Measurements from ENCODE around the gene CNN2. TPM values are rescaled to one million over a fixed set of nuclear protein-coding genes. Genes with fewer than 3 reads are reported as not detected.

CNN2 gene
- total RNA-seq, 1 donor from 2014 or later = 189 TPM

DNA sequence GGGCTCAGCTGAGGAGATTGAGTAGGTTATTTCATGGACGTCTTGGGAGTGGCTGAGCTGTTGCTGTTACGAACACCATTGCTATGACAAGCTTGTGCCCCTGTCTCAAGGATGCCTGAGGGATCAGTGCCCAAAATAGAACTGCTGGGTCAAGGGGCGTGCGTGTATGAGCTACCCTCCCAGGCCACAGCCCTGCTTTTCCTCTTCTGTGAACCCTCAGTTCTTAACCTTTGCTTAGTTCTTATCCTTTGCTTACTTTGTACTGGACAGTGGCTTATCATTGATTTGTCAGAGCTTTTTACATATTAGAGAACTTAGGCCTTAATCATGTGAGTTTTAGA is 49.6 kb downstream of the CNN2 start:
- no peak overlapping the region for H3K4me3 ChIP-seq (ENCODE audit: low read depth, low read length)
- TF ChIP-seq, protein P1, sequence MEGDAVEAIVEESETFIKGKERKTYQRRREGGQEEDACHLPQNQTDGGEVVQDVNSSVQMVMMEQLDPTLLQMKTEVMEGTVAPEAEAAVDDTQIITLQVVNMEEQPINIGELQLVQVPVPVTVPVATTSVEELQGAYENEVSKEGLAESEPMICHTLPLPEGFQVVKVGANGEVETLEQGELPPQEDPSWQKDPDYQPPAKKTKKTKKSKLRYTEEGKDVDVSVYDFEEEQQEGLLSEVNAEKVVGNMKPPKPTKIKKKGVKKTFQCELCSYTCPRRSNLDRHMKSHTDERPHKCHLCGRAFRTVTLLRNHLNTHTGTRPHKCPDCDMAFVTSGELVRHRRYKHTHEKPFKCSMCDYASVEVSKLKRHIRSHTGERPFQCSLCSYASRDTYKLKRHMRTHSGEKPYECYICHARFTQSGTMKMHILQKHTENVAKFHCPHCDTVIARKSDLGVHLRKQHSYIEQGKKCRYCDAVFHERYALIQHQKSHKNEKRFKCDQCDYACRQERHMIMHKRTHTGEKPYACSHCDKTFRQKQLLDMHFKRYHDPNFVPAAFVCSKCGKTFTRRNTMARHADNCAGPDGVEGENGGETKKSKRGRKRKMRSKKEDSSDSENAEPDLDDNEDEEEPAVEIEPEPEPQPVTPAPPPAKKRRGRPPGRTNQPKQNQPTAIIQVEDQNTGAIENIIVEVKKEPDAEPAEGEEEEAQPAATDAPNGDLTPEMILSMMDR (IDR thresholded peaks at IDR 0.05; ENCODE audit: insufficient read depth, low read length, severe bottlenecking) = no peak
- FAIRE-seq (no peak), DNase-seq (ENCODE audit: low read depth) (no peak)
- H3K36me3 ChIP-seq (ENCODE audit: control insufficient read depth, insufficient read depth, low read length) = no peaks in the 10 kb centered on the region
- H3K27me3 ChIP-seq (ENCODE audit: control insufficient read depth, insufficient read depth, low read length) = peaks cover under 1% of the 10 kb centered on the region

DNA sequence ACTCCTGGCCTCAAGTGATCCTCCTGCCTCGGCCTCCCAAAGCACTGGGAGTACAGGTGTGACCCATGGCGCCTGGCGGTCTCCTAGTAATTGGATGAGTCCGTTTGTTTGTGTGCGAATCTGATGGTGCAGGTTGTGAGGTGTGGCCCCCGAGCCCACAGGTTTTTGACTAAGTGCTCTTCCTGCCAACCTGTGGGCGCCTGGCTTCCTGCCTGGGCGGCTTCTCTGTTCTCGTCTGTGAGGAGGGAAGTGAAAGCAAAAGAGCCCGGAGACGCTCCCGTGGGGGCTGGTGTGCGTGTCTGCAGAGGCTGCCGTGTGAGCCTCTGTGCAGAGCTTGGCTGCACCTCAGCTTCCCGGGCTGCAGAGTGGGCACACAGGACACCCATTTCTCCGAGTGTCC is 50.5 kb downstream of the CNN2 start:
- Histone ChIP-seq H3K36me3 (ENCODE audit: control insufficient read depth, insufficient read depth, low read length) (no peaks in the 10 kb centered on the region), H3K27me3 (ENCODE audit: control insufficient read depth, insufficient read depth, low read length) (no peaks in the 10 kb centered on the region), H3K4me3 (ENCODE audit: low read depth, low read length) (no peak overlapping the region)
- TF ChIP-seq, protein P1 (IDR thresholded peaks at IDR 0.05; ENCODE audit: insufficient read depth, low read length, severe bottlenecking) = no peak
- peak; percentile 65 for DNase-seq (ENCODE audit: low read depth)
- FAIRE-seq = no peak

DNA sequence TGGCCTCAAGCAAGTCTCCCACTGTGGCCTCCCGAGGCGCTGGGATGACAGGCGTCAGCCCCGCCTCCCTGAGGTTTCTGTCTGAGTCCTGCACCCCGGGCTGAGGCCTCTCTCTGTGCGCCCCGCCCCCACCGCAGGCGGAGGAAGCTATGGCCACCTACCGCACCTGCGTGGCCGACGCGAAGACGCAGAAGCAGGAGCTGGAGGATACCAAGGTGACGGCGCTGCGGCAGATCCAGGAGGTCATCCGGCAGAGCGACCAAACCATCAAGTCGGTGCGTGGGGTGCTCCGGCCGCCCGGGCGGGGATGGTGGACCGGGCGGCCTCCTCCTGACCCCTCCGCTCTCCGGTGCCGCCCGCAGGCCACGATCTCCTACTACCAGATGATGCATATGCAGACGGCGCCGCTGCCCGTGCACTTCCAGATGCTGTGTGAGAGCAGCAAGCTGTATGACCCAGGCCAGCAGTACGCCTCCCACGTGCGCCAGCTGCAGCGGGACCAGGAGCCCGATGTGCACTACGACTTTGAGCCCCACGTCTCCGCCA is 53.2 kb downstream of the CNN2 start:
- DNase-seq (ENCODE audit: low read depth) (no peak), FAIRE-seq (no peak)
- TF ChIP-seq, protein P1 (IDR thresholded peaks at IDR 0.05; ENCODE audit: insufficient read depth, low read length, severe bottlenecking) = no peak
- H3K36me3 ChIP-seq (ENCODE audit: control insufficient read depth, insufficient read depth, low read length) = no peaks in the 10 kb centered on the region
- H3K4me3 ChIP-seq (ENCODE audit: low read depth, low read length) = no peak overlapping the region
- H3K27me3 ChIP-seq (ENCODE audit: control insufficient read depth, insufficient read depth, low read length) = no peaks in the 10 kb centered on the region

- Histone ChIP-seq H3K4me3 (ENCODE audit: low read depth, low read length) (no peak overlapping the region), H3K27me3 (ENCODE audit: control insufficient read depth, insufficient read depth, low read length) (no peaks in the 10 kb centered on the region), H3K36me3 (ENCODE audit: control insufficient read depth, insufficient read depth, low read length) (no peaks in the 10 kb centered on the region)
- FAIRE-seq (no peak), DNase-seq (ENCODE audit: low read depth) (no peak)
- TF ChIP-seq, protein P1 (IDR thresholded peaks at IDR 0.05; ENCODE audit: insufficient read depth, low read length, severe bottlenecking) = no peak
These were observed 54.2 kb downstream of the CNN2 start for GRCh38 chr19:1080360-1081161.

DNA sequence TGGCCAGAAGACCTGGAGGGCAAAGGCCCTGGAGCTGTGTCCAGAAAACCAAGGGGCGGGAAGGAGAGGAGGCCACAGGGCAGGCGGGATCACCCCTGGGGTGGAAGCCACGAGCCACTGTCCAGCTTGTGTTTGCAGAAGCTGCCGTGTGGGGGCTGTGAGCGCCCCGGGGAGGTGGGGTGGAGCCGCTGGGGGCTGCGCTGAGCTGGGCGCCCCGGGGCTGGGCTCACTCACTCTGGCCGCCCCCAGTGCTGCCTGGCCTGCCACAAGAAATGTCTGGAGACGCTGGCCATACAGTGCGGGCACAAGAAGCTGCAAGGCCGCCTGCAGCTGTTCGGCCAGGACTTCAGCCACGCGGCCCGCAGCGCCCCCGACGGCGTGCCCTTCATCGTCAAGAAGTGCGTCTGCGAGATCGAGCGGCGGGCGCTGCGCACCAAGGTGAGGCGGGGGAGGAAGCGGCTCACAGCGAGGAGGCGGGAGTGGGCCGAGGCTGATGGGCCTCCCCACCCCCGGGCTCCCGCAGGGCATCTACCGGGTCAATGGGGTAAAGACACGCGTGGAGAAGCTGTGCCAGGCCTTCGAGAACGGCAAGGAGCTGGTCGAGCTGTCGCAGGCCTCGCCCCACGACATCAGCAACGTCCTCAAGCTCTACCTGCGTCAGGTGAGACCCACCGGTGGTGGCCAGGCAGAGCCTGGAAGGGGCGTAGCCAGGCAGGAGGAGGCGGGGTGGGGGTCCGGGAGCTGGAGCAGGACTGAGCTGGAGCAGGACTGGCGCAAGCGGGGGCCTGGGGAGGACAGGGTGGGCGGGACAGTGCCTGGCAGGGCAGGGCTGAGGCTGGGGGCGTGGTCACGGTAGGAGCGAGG is 55.1 kb downstream of the CNN2 start:
- H3K27me3 ChIP-seq (ENCODE audit: control insufficient read depth, insufficient read depth, low read length) = no peaks in the 10 kb centered on the region
- peak overlapping the region; percentile 27 for H3K4me3 ChIP-seq (ENCODE audit: low read depth, low read length)
- DNase-seq (ENCODE audit: low read depth) = no peak
- TF ChIP-seq, protein P1 (IDR thresholded peaks at IDR 0.05; ENCODE audit: insufficient read depth, low read length, severe bottlenecking) = no peak
- FAIRE-seq = no peak
- no peaks in the 10 kb centered on the region for H3K36me3 ChIP-seq (ENCODE audit: control insufficient read depth, insufficient read depth, low read length)

Measured in bronchial epithelial cell (primary cell).